Psoas muscle (tissue), 8 donors: ENCODE results near the gene COLQ. TPM values are rescaled to one million over a fixed set of nuclear protein-coding genes. Genes with fewer than 3 reads are reported as not detected.

Experiments used
- ATAC-seq, 4 donors: fragments of 200-7000 bp; cut with Tn5 transposase; one replicate each; pipeline ENCODE4 v1.9.1; 2020; ENCODE audit warnings: moderate library complexity in 3 of 4, mild to moderate bottlenecking in 2 of 4
- DNase-seq, 2 donors: peaks; one replicate each; pipeline ENCODE4 v3.0.0-alpha.2; 2020
- H3K27ac ChIP-seq: fragments of 200-600 bp; one replicate; pipeline ENCODE4 v1.8.0; 2022
- H3K27me3 ChIP-seq, 3 donors: fragments of 200-600 bp in 1 of 3; one replicate each; pipeline versions ENCODE4 v1.6.1 to v1.8.0; 2013 to 2022; ENCODE audit warnings: low read length in 2 of 3, mild to moderate bottlenecking in 2 of 3, moderate library complexity in 1 of 3; ENCODE audit not compliant: insufficient read depth in 3 of 3
- H3K36me3 ChIP-seq, 2 donors: fragments of 200-600 bp in 1 of 2; one replicate each; pipeline versions ENCODE4 v1.6.1 to v1.8.0; 2013 to 2022; ENCODE audit warnings: low read depth in 1 of 2, mild to moderate bottlenecking in 1 of 2, moderate library complexity in 1 of 2; ENCODE audit not compliant: insufficient read depth in 1 of 2
- H3K4me1 ChIP-seq: fragments of 200-600 bp; one replicate; pipeline ENCODE4 v1.8.0; 2022
- H3K4me3 ChIP-seq: fragments of 200-600 bp; one replicate; pipeline ENCODE4 v1.8.0; 2022; ENCODE audit warnings: mild to moderate bottlenecking
- H3K9me3 ChIP-seq: fragments of 200-600 bp; one replicate; pipeline ENCODE4 v1.8.0; 2022
- WGBS, 3 donors: extraction: QIAGEN DNeasy Blood & Tissue Kit; methylation state at CpG; one replicate each; pipeline versions ENCODE4 v1.1.6 to v1.1.7; 2013; 5-methylcytosine and 5-hydroxymethylcytosine counted together
- intact Hi-C, 2 donors: fragments of 100-400 bp; cut with DNase I; formaldehyde crosslinking; loops; one replicate each; pipeline versions ENCODE4 v1.11.0 to v1.14.2; 2022
- polyA plus RNA-seq, 3 donors: library from polyadenylated mRNA; stranded (reverse); fragments of 200-250 nt; gene quantifications; one replicate each; pipeline ENCODE4 v1.2.3, GENCODE V29; 2013
- total RNA-seq, 4 donors: library from RNA; stranded (reverse); fragmentation: NEBNext Ultra II Directional in 2 of 4; extraction: Animal tissue kit (Norgen Biotek cat#: 25700) in 2 of 4; gene quantifications; one replicate each; pipeline versions ENCODE4 v1.2.1 to v1.2.4, GENCODE V29; 2021 to 2023
- TF ChIP-seq, protein P1 (sequence below): fragments of 200-600 bp; IDR thresholded peaks from one replicate; pipeline ENCODE4 v1.8.0; 2022; ENCODE audit warnings: antibody characterized with exemption
- donor health status: healthy with polysubstance abuse.
- donor health status: DM: no; HTN: no; CAD: no; lungs with moderate emphysema.
- donor health status: Bipolar disorder and iron deficiency.
- donor health status: healthy.
- donor health status: DM: yes; HTN: yes; CAD: no.
- donor health status: DM: no; HTN: no; CAD: no.
- donor health status: DM: no; HTN: no; CAD: no.
- donor health status: DM: yes; HTN: yes; CAD: no.

COLQ gene
- total and polyA plus RNA-seq, 7 donors: 4.6 to 18.2 (median 10.0) TPM

DNA sequence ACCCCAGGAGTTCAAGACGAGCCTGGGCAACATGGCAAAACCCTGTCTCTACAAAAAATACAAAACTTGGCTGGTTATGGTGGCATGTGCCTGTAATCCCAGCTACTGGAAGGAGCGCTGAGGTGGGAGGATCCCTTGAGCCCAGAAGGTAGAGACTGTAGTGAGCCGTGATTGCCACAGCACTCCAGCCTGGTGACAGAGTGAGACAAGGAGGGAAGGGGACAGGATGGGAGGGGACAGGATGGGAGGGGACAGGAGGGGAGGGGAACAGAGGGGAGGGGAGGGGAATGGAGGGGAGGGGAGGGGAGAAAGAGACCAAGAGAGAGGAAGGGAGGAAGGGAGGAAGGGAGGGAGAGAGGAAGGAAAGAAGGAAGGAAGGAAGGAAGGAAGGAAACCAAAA, 11.0 kb downstream of the COLQ start:
- TF ChIP-seq, protein P1, sequence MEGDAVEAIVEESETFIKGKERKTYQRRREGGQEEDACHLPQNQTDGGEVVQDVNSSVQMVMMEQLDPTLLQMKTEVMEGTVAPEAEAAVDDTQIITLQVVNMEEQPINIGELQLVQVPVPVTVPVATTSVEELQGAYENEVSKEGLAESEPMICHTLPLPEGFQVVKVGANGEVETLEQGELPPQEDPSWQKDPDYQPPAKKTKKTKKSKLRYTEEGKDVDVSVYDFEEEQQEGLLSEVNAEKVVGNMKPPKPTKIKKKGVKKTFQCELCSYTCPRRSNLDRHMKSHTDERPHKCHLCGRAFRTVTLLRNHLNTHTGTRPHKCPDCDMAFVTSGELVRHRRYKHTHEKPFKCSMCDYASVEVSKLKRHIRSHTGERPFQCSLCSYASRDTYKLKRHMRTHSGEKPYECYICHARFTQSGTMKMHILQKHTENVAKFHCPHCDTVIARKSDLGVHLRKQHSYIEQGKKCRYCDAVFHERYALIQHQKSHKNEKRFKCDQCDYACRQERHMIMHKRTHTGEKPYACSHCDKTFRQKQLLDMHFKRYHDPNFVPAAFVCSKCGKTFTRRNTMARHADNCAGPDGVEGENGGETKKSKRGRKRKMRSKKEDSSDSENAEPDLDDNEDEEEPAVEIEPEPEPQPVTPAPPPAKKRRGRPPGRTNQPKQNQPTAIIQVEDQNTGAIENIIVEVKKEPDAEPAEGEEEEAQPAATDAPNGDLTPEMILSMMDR: no peak
- H3K27ac ChIP-seq: no peak overlapping the region
- WGBS, 3 donors: 76 to 87% (median 86%) methylated on average over 2 to 3 of the region's 3 CpGs
- intact Hi-C loops: loop anchor here in 1 of 2 donors (5.0 kb wide), 1 partner anchor 43 kb away; no protein-coding TSS in a partner anchor
- no peaks in the 10 kb centered on the region for H3K36me3 ChIP-seq
- H3K4me3 ChIP-seq: no peak overlapping the region
- ATAC-seq: no peak
- no peaks in the 10 kb centered on the region for H3K9me3 ChIP-seq
- H3K4me1 ChIP-seq: peaks cover 48% of the 10 kb centered on the region
- no peak for DNase-seq
- no peaks in the 10 kb centered on the region for H3K27me3 ChIP-seq

DNA sequence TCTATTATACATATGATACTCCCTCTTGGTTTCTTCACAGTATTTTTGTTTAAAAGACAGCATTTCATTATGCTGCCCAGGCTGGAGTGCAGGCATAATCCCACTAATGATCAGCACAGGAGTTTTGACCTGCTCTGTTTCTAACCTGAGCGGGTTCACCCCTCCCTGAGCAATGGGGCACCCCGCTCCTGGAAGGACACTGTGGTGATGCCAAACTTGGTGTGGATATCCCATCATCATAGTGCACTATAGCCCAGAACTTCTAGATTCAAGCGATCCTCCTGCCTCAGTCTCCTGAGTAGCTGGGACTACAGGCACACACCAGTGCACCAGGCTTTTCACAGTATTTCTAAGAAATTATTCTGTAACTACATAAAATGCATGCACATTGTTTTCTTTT, 14.9 kb downstream of the COLQ start:
- no peak overlapping the region for H3K4me3 ChIP-seq
- DNase-seq (no peak), ATAC-seq (no peak)
- TF ChIP-seq, protein P1: no peak
- 92 to 100% (median 97%) methylated on average over 3 of the region's 3 CpGs for WGBS, 3 donors
- intact Hi-C loops: loop anchor here in 1 of 2 donors (5.0 kb wide), 1 partner anchor 34 kb away; no protein-coding TSS in a partner anchor
- H3K27me3 ChIP-seq: no peaks in the 10 kb centered on the region
- no peak overlapping the region for H3K27ac ChIP-seq
- H3K4me1 ChIP-seq: peaks cover 23% of the 10 kb centered on the region
- H3K36me3 ChIP-seq: no peaks in the 10 kb centered on the region
- no peaks in the 10 kb centered on the region for H3K9me3 ChIP-seq

DNA sequence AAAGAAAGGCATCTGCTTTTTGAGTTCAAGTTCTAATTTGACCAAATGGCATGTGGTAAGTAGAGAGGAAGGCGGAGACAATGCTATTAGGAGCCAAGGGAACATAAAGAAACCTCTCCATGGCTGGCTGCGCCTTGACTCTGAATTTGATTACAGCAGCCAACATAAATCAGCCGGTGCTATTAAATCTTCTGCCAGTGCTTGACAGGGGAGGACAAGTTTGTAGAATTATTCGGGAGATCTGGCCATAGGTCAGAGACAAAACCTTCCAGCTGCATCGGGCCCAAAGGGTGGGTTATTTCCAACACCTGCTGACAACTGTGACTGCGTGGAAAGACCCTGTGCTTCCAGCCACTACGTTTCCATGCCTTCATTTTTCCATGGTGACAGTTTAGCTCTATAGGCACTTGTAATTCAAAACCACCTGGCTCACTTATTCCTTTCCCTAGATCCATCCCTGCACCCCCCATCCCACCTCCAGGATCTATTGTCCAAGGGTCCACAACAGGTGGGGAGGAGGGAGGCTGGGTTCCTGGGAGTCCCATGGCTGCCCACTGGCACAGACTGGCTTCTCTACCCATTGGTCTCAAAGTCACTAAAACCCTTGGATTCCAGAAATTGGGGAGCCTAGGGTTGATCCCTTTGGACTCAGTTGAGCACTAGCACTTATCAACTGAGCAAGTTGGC, 15.9 kb downstream of the COLQ start:
- Histone ChIP-seq H3K27me3 (no peaks in the 10 kb centered on the region), H3K36me3 (no peaks in the 10 kb centered on the region), H3K27ac (peak overlapping the region; percentile 23), H3K4me3 (no peak overlapping the region), H3K9me3 (no peaks in the 10 kb centered on the region), H3K4me1 (peaks cover 23% of the 10 kb centered on the region)
- no peak for DNase-seq
- WGBS, 3 donors: 25 to 36% (median 31%) methylated on average over 7 of the region's 7 CpGs
- TF ChIP-seq, protein P1: no peak
- intact Hi-C loops: loop anchor here in 1 of 2 donors (5.0 kb wide), 1 partner anchor 33 kb away; no protein-coding TSS in a partner anchor
- ATAC-seq: peak in 3 of 4 donors; percentile 36 to 64 (median 60)

DNA sequence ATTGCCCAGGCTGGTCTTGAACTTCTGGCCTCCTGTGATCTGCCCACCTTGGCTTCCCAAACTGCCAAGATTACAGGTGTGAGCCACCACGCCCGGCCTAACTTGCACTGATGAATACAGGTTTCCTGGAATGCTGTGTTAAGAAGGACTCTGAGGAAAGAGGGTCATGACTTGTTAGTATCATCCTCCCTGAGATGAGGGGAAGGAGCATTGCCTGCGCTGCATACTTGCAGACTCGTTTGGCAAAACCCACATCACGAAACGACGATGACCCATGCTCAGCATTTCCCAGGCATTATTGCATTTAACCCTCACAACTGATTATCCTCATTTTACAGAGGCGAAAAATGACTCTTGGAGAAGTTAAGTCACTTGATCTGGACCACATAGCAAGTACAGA, 18.9 kb downstream of the COLQ start:
- 92 to 96% (median 93%) methylated on average over 8 of the region's 8 CpGs for WGBS, 3 donors
- Histone ChIP-seq H3K36me3 (no peaks in the 10 kb centered on the region), H3K27ac (no peak overlapping the region), H3K4me3 (no peak overlapping the region), H3K9me3 (no peaks in the 10 kb centered on the region), H3K4me1 (peaks cover 50% of the 10 kb centered on the region), H3K27me3 (no peaks in the 10 kb centered on the region)
- TF ChIP-seq, protein P1: no peak
- ATAC-seq (no peak), DNase-seq (no peak)
- intact Hi-C loops: no loop called here
